ENCODE measurements around the gene LTN1.
A peak's percentile ranks its signal among the peaks of the same experiment; 100 is the strongest.
"Not testable (repeated sequence)": the region's sequence is repeated elsewhere in the genome, so short reads cannot be mapped to it uniquely, and the experiment has no call there.

LTN1 gene

GRCh38 chr21:29007135-29007534 is 14.5 kb upstream of the LTN1 start:
- Mint-ChIP-seq H3K4me3 (no peak overlapping the region), H3K27ac (no peak overlapping the region)

GRCh38 chr21:29005696-29006095 is 13.0 kb upstream of the LTN1 start:
- Mint-ChIP-seq H3K4me1 (peaks cover 2 to 5% of the 10 kb centered on the region in 2 donors), H3K36me3 (peaks cover 6 to 29% of the 10 kb centered on the region in 2 donors), H3K27me3 (no peaks in the 10 kb centered on the region), H3K4me3 (no peak overlapping the region), H3K9me3 (no peaks in the 10 kb centered on the region), H3K27ac (no peak overlapping the region)
- DNase-seq = no peak
- no peak for ATAC-seq (replicated peaks)

More at GRCh38 chr21:29007135-29007534, 14.5 kb upstream of the LTN1 start:
- DNase-seq (no peak), ATAC-seq (replicated peaks) (no peak)
- Mint-ChIP-seq H3K9me3 (no peaks in the 10 kb centered on the region), H3K4me1 (peaks cover 2 to 5% of the 10 kb centered on the region in 2 donors), H3K27me3 (no peaks in the 10 kb centered on the region), H3K36me3 (peaks cover 6 to 29% of the 10 kb centered on the region in 2 donors)

- peak overlapping the region; percentile 88 to 91 for H3K4me3 Mint-ChIP-seq
These were observed 9.9 kb upstream of the LTN1 start for GRCh38 chr21:29002442-29003144.

GRCh38 chr21:28993293-28993629 is 584 bp upstream of the LTN1 start:
- peaks cover 14 to 34% of the 10 kb centered on the region in 2 donors for H3K4me1 Mint-ChIP-seq

More at GRCh38 chr21:29002442-29003144, 9.9 kb upstream of the LTN1 start:
- ATAC-seq (replicated peaks) (peak; percentile 100), DNase-seq (peak; percentile 94)
- H3K36me3 Mint-ChIP-seq = peaks cover 6 to 24% of the 10 kb centered on the region in 2 donors
- no peaks in the 10 kb centered on the region for H3K27me3 Mint-ChIP-seq
- peaks cover 2 to 5% of the 10 kb centered on the region in 2 donors for H3K4me1 Mint-ChIP-seq
- H3K27ac Mint-ChIP-seq = peak overlapping the region; percentile 98
- no peaks in the 10 kb centered on the region for H3K9me3 Mint-ChIP-seq

GRCh38 chr21:28991861-28992525 is 684 bp downstream of the LTN1 start:
- Mint-ChIP-seq H3K27me3 (no peaks in the 10 kb centered on the region), H3K9me3 (no peaks in the 10 kb centered on the region), H3K36me3 (peaks cover 8 to 13% of the 10 kb centered on the region in 2 donors), H3K4me3 (peak overlapping the region; percentile 91 to 97), H3K4me1 (peaks cover 17 to 42% of the 10 kb centered on the region in 2 donors), H3K27ac (peak overlapping the region; percentile 96)
- no peak for DNase-seq
- no peak for ATAC-seq (replicated peaks)

More at GRCh38 chr21:28993293-28993629, 584 bp upstream of the LTN1 start:
- H3K27ac Mint-ChIP-seq = peak overlapping the region; percentile 96
- DNase-seq (no peak), ATAC-seq (replicated peaks) (no peak)
- H3K36me3 Mint-ChIP-seq = peaks cover 8 to 10% of the 10 kb centered on the region in 2 donors
- peak overlapping the region; percentile 91 to 97 for H3K4me3 Mint-ChIP-seq
- H3K27me3 Mint-ChIP-seq = no peaks in the 10 kb centered on the region
- no peaks in the 10 kb centered on the region for H3K9me3 Mint-ChIP-seq

- H3K4me3 Mint-ChIP-seq; H3K27me3 Mint-ChIP-seq; ATAC-seq (replicated peaks); DNase-seq; H3K9me3 Mint-ChIP-seq: not testable (repeated sequence)
- peaks cover 18 to 23% of the 10 kb centered on the region in 2 donors for H3K36me3 Mint-ChIP-seq
- H3K4me1 Mint-ChIP-seq = peaks cover 17 to 36% of the 10 kb centered on the region in 2 donors
- peak overlapping the region; percentile 62 for H3K27ac Mint-ChIP-seq
These were observed 4.5 kb downstream of the LTN1 start for GRCh38 chr21:28988146-28988545.

GRCh38 chr21:28986677-28987076 is 6.0 kb downstream of the LTN1 start:
- H3K9me3 Mint-ChIP-seq = no peaks in the 10 kb centered on the region
- peaks cover 23 to 28% of the 10 kb centered on the region in 2 donors for H3K36me3 Mint-ChIP-seq
- peaks cover 13 to 32% of the 10 kb centered on the region in 2 donors for H3K4me1 Mint-ChIP-seq
- ATAC-seq (replicated peaks) (no peak), DNase-seq (no peak)
- no peaks in the 10 kb centered on the region for H3K27me3 Mint-ChIP-seq
- no peak overlapping the region for H3K27ac Mint-ChIP-seq
- H3K4me3 Mint-ChIP-seq = no peak overlapping the region

- no peaks in the 10 kb centered on the region for H3K9me3 Mint-ChIP-seq
- H3K27me3 Mint-ChIP-seq = no peaks in the 10 kb centered on the region
- ATAC-seq (replicated peaks) (no peak), DNase-seq (no peak)
- no peak overlapping the region for H3K27ac Mint-ChIP-seq
- no peak overlapping the region for H3K4me3 Mint-ChIP-seq
- peaks cover 2 to 3% of the 10 kb centered on the region in 2 donors for H3K4me1 Mint-ChIP-seq
- H3K36me3 Mint-ChIP-seq = peaks cover 29 to 31% of the 10 kb centered on the region in 2 donors
These were observed 10.0 kb downstream of the LTN1 start for GRCh38 chr21:28982637-28983036.

GRCh38 chr21:28979092-28979491 is 13.6 kb downstream of the LTN1 start:
- Mint-ChIP-seq H3K27ac (no peak overlapping the region), H3K27me3 (no peaks in the 10 kb centered on the region), H3K4me1 (peaks cover 0 to 3% of the 10 kb centered on the region in 2 donors), H3K4me3 (no peak overlapping the region), H3K36me3 (peaks cover 41 to 43% of the 10 kb centered on the region in 2 donors), H3K9me3 (no peaks in the 10 kb centered on the region)
- DNase-seq = no peak
- ATAC-seq (replicated peaks) = no peak

GRCh38 chr21:28975397-28975796 is 17.3 kb downstream of the LTN1 start:
- H3K9me3 Mint-ChIP-seq = peaks cover 0 to 2% of the 10 kb centered on the region in 2 donors
- H3K27ac Mint-ChIP-seq = no peak overlapping the region
- no peak overlapping the region for H3K4me3 Mint-ChIP-seq
- no peaks in the 10 kb centered on the region for H3K27me3 Mint-ChIP-seq
- no peak for ATAC-seq (replicated peaks)
- H3K36me3 Mint-ChIP-seq = peaks cover 34 to 42% of the 10 kb centered on the region in 2 donors
- peaks cover 0 to 4% of the 10 kb centered on the region in 2 donors for H3K4me1 Mint-ChIP-seq
- no peak for DNase-seq

- peaks cover 34 to 38% of the 10 kb centered on the region in 2 donors for H3K36me3 Mint-ChIP-seq
- no peak overlapping the region for H3K4me3 Mint-ChIP-seq
- DNase-seq (no peak), ATAC-seq (replicated peaks) (no peak)
- no peak overlapping the region for H3K27ac Mint-ChIP-seq
- H3K27me3 Mint-ChIP-seq = no peaks in the 10 kb centered on the region
- peaks cover 0 to 2% of the 10 kb centered on the region in 2 donors for H3K9me3 Mint-ChIP-seq
- H3K4me1 Mint-ChIP-seq = peaks cover 0 to 4% of the 10 kb centered on the region in 2 donors
These were observed 18.0 kb downstream of the LTN1 start for GRCh38 chr21:28974531-28975227.

- peaks cover 0 to 4% of the 10 kb centered on the region in 2 donors for H3K4me1 Mint-ChIP-seq
- H3K9me3 Mint-ChIP-seq = peaks cover 0 to 2% of the 10 kb centered on the region in 2 donors
- no peak overlapping the region for H3K4me3 Mint-ChIP-seq
- ATAC-seq (replicated peaks) (no peak), DNase-seq (no peak)
- no peaks in the 10 kb centered on the region for H3K27me3 Mint-ChIP-seq
- H3K27ac Mint-ChIP-seq = no peak overlapping the region
- H3K36me3 Mint-ChIP-seq = peaks cover 24 to 29% of the 10 kb centered on the region in 2 donors
These were observed 20.3 kb downstream of the LTN1 start for GRCh38 chr21:28972398-28972797.

GRCh38 chr21:28971171-28971570 is 21.5 kb downstream of the LTN1 start:
- Mint-ChIP-seq H3K27me3 (no peaks in the 10 kb centered on the region), H3K9me3 (peaks cover 0 to 2% of the 10 kb centered on the region in 2 donors), H3K4me3 (no peak overlapping the region), H3K36me3 (peaks cover 17 to 31% of the 10 kb centered on the region in 2 donors), H3K4me1 (peaks cover 0 to 4% of the 10 kb centered on the region in 2 donors), H3K27ac (no peak overlapping the region)
- DNase-seq (no peak), ATAC-seq (replicated peaks) (no peak)

GRCh38 chr21:28963831-28964230 is 28.8 kb downstream of the LTN1 start:
- ATAC-seq (replicated peaks) (no peak), DNase-seq (no peak)
- peaks cover 17 to 34% of the 10 kb centered on the region in 2 donors for H3K36me3 Mint-ChIP-seq
- no peaks in the 10 kb centered on the region for H3K27me3 Mint-ChIP-seq
- peaks cover 0 to under 1% of the 10 kb centered on the region in 2 donors for H3K4me1 Mint-ChIP-seq
- no peaks in the 10 kb centered on the region for H3K9me3 Mint-ChIP-seq
- H3K27ac Mint-ChIP-seq = no peak overlapping the region
- no peak overlapping the region for H3K4me3 Mint-ChIP-seq
